Aorta (tissue), 5 donors: ENCODE results near the gene DIABLO. TPM values are rescaled to one million over a fixed set of nuclear protein-coding genes. Genes with fewer than 3 reads are reported as not detected.
"Not testable (repeated sequence)": the region's sequence is repeated elsewhere in the genome, so short reads cannot be mapped to it uniquely, and the experiment has no call there.

Source experiments
- ATAC-seq: fragments of 200-7000 bp; cut with Tn5 transposase; one replicate; pipeline ENCODE4 v1.9.1; 2022; ENCODE audit warnings: moderate library complexity; ENCODE audit not compliant: low FRiP score
- DNase-seq, 2 donors: peaks; one replicate each; pipeline ENCODE4 v3.0.0-alpha.2; 2020
- H3K27ac ChIP-seq, 2 donors: one replicate each; pipeline ENCODE4 v1.5.1; 2013; ENCODE audit warnings: low read length in 2 of 2, mild to moderate bottlenecking in 2 of 2, moderate library complexity in 2 of 2, control low read depth in 1 of 2, inconsistent platforms in 1 of 2, low read depth in 1 of 2
- H3K27me3 ChIP-seq, 2 donors: one replicate each; pipeline ENCODE4 v1.6.1; 2013; ENCODE audit warnings: control low read depth in 1 of 2, low read length in 1 of 2, mild to moderate bottlenecking in 1 of 2, moderate library complexity in 1 of 2; ENCODE audit not compliant: insufficient read depth in 2 of 2, control insufficient read depth in 1 of 2
- H3K36me3 ChIP-seq, 2 donors: one replicate each; pipeline ENCODE4 v1.6.1; 2013; ENCODE audit warnings: control low read depth in 1 of 2, low read length in 1 of 2, mild to moderate bottlenecking in 1 of 2; ENCODE audit not compliant: insufficient read depth in 2 of 2, control insufficient read depth in 1 of 2
- H3K4me1 ChIP-seq, 2 donors: one replicate each; pipeline ENCODE4 v1.6.1; 2013; ENCODE audit warnings: low read length in 2 of 2, control low read depth in 1 of 2, mild to moderate bottlenecking in 1 of 2, moderate library complexity in 1 of 2; ENCODE audit not compliant: insufficient read depth in 2 of 2, control insufficient read depth in 1 of 2
- H3K4me3 ChIP-seq, 2 donors: one replicate each; pipeline ENCODE4 v1.5.1; 2013; ENCODE audit warnings: low read length in 2 of 2, control low read depth in 1 of 2, mild to moderate bottlenecking in 1 of 2
- H3K9me3 ChIP-seq: one replicate; pipeline ENCODE4 v1.6.1; 2013; ENCODE audit warnings: mild to moderate bottlenecking, low read length; ENCODE audit not compliant: control insufficient read depth
- WGBS, 2 donors: extraction: QIAGEN DNeasy Blood & Tissue Kit; methylation state at CpG; one replicate each; pipeline ENCODE4 v1.1.7; 2013; 5-methylcytosine and 5-hydroxymethylcytosine counted together
- intact Hi-C, 2 donors: fragments of 100-400 bp; cut with DNase I; formaldehyde crosslinking; loops; one replicate each; pipeline versions ENCODE4 v1.14.2 to v1.15.0; 2022
- polyA plus RNA-seq, 2 donors: library from polyadenylated mRNA; stranded (reverse); fragments of 200-250 nt; gene quantifications; one replicate each; pipeline ENCODE4 v1.2.3, GENCODE V29; 2013
- total RNA-seq, 2 donors: library from RNA; stranded (reverse); fragmentation: NEBNext Ultra II Directional; extraction: Animal tissue kit (Norgen Biotek cat#: 25700); gene quantifications; one replicate each; pipeline ENCODE4 v1.2.1, GENCODE V29; 2021
- donor health status: healthy with polysubstance abuse.
- donor health status: Bipolar disorder and iron deficiency.
- donor health status: DM: no; HTN: no; CAD: no.
- donor health status: DM: no; HTN: no; CAD: no.
- donor health status: DM: yes; HTN: yes; CAD: no.

The DIABLO gene
- total and polyA plus RNA-seq, 4 donors = 26.5 to 42.3 (median 30.2) TPM

- ATAC-seq (peak; percentile 30), DNase-seq (no peak)
Observed at GRCh38 chr12:122206111-122206881, 19.6 kb downstream of the DIABLO start.

GRCh38 chr12:122205053-122205925, 20.6 kb downstream of the DIABLO start:
- peak; percentile 17 for ATAC-seq
- WGBS, 2 donors = 47 to 50% methylated on average over 23 of the region's 23 CpGs
- H3K9me3 ChIP-seq = no peaks in the 10 kb centered on the region
- no peak for DNase-seq
- intact Hi-C loops = no loop called here
- H3K36me3 ChIP-seq = peaks cover 0 to 3% of the 10 kb centered on the region in 2 donors
- no peaks in the 10 kb centered on the region for H3K4me1 ChIP-seq
- no peak overlapping the region for H3K4me3 ChIP-seq
- H3K27me3 ChIP-seq = peaks cover 0 to 2% of the 10 kb centered on the region in 2 donors
- no peak overlapping the region for H3K27ac ChIP-seq

More at GRCh38 chr12:122206111-122206881, 19.6 kb downstream of the DIABLO start:
- no peaks in the 10 kb centered on the region for H3K9me3 ChIP-seq
- WGBS, 2 donors = 58 to 59% methylated on average over 27 of the region's 27 CpGs
- no peaks in the 10 kb centered on the region for H3K27me3 ChIP-seq
- no peak overlapping the region for H3K27ac ChIP-seq
- intact Hi-C loops = no loop called here
- H3K4me1 ChIP-seq = no peaks in the 10 kb centered on the region
- no peak overlapping the region for H3K4me3 ChIP-seq
- peaks cover 0 to 4% of the 10 kb centered on the region in 2 donors for H3K36me3 ChIP-seq

GRCh38 chr12:122204167-122205052, 21.4 kb downstream of the DIABLO start:
- WGBS, 2 donors = 13% methylated on average over 64 to 71 of the region's 71 CpGs
- peaks cover 0 to 2% of the 10 kb centered on the region in 2 donors for H3K27me3 ChIP-seq
- peak overlapping the region; percentile 57 to 58 for H3K4me3 ChIP-seq
- no peaks in the 10 kb centered on the region for H3K4me1 ChIP-seq
- ATAC-seq = no peak
- no peak overlapping the region for H3K27ac ChIP-seq
- H3K9me3 ChIP-seq = no peaks in the 10 kb centered on the region
- DNase-seq = peak in 1 of 2 donors; percentile 78
- intact Hi-C loops = no loop called here
- H3K36me3 ChIP-seq = peaks cover 0 to 3% of the 10 kb centered on the region in 2 donors

- Histone ChIP-seq H3K36me3 (peaks cover 0 to 3% of the 10 kb centered on the region in 2 donors), H3K4me3 (peak within 1 kb of the TSS; percentile 57 to 58), H3K9me3 (no peaks in the 10 kb centered on the region), H3K27ac (no peak within 1 kb of the TSS), H3K27me3 (peaks cover 0 to 2% of the 10 kb centered on the region in 2 donors), H3K4me1 (no peaks in the 10 kb centered on the region)
- ATAC-seq (peak; percentile 53), DNase-seq (peak; percentile 63 to 88)
- intact Hi-C loops = no loop called here
- WGBS, 2 donors = 1% methylated on average over 84 to 104 of the region's 104 CpGs
Observed at GRCh38 chr12:122203301-122204166, 22.3 kb downstream of the DIABLO start, which contains the start of gene B3GNT4. B3GNT4 (plus strand) TSS chr12:122203709; CDS start chr12:122204619, 910 bp downstream.

GRCh38 chr12:122202811-122203210, 23.0 kb downstream of the DIABLO start:
- H3K9me3 ChIP-seq, ATAC-seq, H3K27ac ChIP-seq, H3K4me1 ChIP-seq, H3K27me3 ChIP-seq, H3K36me3 ChIP-seq, intact Hi-C loops: not testable (repeated sequence)
- peak overlapping the region in 1 of 2 donors; percentile 57 for H3K4me3 ChIP-seq
- DNase-seq = peak in 1 of 2 donors; percentile 45
- WGBS, 2 donors = 67 to 68% methylated on average over 19 of the region's 19 CpGs

GRCh38 chr12:122202017-122202416, 23.8 kb downstream of the DIABLO start:
- Histone ChIP-seq H3K9me3 (no peaks in the 10 kb centered on the region), H3K27me3 (peaks cover 0 to 2% of the 10 kb centered on the region in 2 donors), H3K4me3 (no peak overlapping the region), H3K4me1 (no peaks in the 10 kb centered on the region), H3K27ac (no peak overlapping the region), H3K36me3 (no peaks in the 10 kb centered on the region)
- ATAC-seq = no peak
- 95 to 97% methylated on average over 6 of the region's 6 CpGs for WGBS, 2 donors
- intact Hi-C loops = no loop called here
- DNase-seq = no peak

GRCh38 chr12:122201381-122201780, 24.5 kb downstream of the DIABLO start:
- ATAC-seq (no peak), DNase-seq (peak in 1 of 2 donors; percentile 60)
- H3K9me3 ChIP-seq = no peaks in the 10 kb centered on the region
- intact Hi-C loops = no loop called here
- H3K36me3 ChIP-seq = no peaks in the 10 kb centered on the region
- H3K27me3 ChIP-seq = peaks cover 0 to 2% of the 10 kb centered on the region in 2 donors
- no peaks in the 10 kb centered on the region for H3K4me1 ChIP-seq
- no peak overlapping the region for H3K4me3 ChIP-seq
- WGBS, 2 donors = 90 to 95% methylated on average over 5 of the region's 5 CpGs
- no peak overlapping the region for H3K27ac ChIP-seq
